DMS 273 treated with DMSO at 0.1 percent for 48 hours (cell line): ENCODE data around the gene TRPM3.

Source experiments
- DNase-seq: peaks from one replicate; lab custom pipeline; 2025; lab: John Stamatoyannopoulos, UW

The TRPM3 gene

DNA sequence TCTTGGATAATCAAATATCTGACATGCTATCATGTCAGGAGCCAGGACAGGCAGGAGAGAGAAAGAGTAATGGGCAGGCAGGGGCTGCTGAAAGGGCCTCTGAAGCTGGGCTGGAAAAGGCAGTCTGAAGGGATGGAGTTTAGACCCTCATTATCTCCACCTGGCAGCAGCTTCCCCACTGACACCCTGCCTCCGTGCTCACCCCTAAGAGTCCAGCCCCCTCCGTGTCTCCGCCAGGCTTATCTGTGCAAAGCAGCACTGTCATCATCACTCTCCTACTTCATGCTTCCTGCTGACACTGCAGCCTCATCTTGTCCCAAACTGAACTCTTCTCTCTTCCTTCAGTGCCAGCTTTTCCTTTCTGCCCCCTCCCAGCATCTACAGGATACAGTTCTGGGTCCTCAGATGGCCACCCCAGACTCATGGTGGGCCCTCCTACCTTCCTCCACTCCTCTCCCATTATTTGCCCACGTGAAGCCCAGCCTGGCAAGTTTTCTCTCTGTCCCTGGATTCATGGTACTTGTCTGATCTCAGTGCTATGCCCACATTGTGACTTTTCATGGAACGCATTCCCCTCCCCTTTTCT lies 636.1 kb downstream of the TRPM3 start:
- DNase-seq = no peak

DNA sequence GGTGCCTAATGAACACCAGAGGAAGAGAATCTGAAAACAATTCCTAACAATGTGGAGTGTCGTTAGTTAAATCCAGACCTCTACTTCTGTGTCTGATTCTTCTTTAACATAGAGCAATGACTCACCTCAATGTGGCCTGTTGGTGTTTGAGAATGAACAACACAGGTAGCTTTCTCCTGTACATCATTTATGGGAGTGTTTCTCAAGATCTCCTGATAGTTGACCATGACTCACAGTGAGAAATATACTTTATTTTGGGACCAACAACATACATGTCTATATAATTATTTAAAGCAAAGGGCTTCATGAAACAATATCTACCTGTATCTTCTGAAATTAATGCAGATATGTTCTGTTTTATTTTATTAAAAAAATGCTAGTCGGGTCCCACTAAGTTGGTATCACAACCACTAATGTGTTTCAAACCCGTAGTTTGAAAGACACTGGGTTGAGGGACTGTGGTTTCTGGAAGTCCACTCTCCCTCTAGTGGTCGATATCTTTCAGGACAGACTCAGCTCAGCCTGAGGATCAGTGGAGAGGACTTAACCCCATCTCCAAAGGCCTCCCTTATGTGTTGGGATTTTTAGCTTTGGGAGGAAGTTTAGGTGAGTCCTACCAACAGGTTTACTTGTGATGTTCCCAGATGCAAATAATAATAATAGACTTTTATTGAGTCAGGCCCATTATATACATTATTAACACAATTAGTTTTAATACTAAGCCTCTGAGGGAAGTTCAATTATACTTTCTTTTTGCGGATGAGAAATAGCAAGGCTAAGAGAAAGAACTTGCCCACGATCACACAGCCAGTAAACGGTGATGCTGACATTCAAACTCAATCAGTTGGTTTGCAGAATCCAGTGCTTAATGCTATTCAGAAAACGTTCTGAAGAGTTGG lies 636.9 kb downstream of the TRPM3 start:
- DNase-seq = peak; percentile 12

DNA sequence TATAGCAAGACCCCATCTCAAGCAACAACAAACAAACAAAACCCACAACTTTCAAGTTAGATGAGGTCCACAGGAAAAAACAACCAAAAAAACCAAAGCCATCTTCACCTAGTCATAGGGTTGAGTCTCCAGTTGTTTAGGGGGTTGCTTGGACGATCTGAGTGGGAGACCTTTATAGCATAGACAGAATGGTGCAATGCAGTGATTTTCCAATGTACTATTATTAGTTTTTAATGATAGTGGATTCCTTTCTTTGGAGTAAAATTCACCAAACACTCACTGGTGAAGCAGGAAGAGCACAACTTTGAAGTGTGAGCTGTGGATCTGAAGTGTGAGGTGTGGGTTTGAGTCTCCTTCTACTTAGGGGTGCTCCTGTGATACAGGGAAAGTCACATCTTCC lies 640.0 kb downstream of the TRPM3 start:
- no peak for DNase-seq

DNA sequence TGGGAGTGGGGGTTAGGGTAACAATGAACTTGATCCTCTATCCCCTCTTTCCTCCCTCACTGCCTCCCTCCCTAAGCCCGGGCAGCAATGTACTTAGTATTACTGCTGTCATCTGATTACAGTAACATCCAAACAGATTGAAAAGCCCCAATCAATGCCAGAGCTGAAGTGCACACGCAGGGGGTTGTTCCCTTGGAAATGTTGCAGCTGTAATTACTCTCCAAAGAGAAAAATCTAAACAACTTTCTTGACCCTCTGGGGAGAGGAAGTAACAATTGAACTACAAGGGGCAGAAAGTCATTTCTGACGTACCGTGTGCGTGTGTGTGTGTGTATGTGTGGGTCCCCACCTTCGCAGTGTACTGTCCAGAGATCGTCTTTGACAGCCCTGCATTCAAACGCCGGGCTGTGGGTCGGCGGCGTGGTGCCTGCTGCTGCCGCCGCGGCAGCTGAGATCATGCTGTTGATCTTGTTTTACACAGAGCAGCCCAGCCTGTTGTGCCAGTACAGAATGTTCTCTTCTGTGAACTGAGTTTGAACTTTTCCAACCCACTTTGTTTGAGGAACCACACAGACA lies 640.9 kb downstream of the TRPM3 start:
- no peak for DNase-seq

DNA sequence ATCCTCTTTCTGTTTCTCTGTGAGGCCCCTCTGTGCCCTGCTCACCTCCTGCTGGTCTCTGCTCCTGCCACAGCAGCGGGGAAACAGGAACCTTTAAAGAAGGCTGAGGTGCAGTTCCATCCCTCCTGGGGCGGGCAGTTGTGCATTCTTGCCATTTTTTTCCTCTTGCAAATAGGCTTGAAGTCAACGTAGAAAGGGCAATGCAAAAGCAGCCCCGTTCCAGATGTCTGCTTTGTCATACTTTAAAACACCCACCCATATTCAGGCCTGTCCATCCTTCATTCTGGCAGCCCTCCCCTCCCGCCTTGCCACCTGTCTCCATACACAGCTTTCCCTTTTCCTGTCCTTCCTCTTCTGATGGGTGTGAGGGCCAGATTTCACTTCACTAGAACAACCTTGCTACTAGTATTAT lies 641.5 kb downstream of the TRPM3 start:
- peak; percentile 35 for DNase-seq
